ENCODE results near the gene CACNA1B. TPM values are rescaled to one million over a fixed set of nuclear protein-coding genes. Genes with fewer than 3 reads are reported as not detected.

CACNA1B gene
- total and polyA plus RNA-seq, 2 of the 13 experiments (the other 11 are each of a cell fraction or from before 2014, with no cell fraction given): under 0.01 to 0.04 TPM

DNA sequence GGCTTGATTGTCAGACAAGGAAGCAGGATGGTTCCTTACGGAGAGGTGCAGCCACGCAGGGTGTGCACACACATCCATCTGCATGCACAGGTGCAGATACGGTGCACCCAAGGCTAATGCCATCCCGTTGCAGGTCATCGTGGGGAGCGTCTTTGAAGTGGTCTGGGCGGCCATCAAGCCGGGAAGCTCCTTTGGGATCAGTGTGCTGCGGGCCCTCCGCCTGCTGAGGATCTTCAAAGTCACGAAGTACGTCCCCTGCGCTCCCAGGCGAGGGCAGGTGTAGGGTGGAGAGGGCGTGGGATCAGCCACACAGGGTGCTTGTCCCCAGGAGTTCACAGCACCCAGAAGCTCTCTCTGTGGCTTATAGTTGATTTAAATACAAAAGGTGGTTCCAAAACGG is 106.4 kb downstream of the CACNA1B start:
- in situ Hi-C loops (cut with HindIII; ENCODE audit: extremely low pct_ligation_motif_present, low pct_unique_long_range_greater_than_20kb) (no loop called here), intact Hi-C loops (cut with micrococcal nuclease; ENCODE audit: unreplicated experiment) (no loop called here)
- FAIRE-seq (no peak), ATAC-seq (no peak), DNase-seq (ENCODE audit: low spot score) (no peak)
- Histone ChIP-seq H2AFZ (ENCODE audit: low read length) (no peak overlapping the region), H3K9ac (ENCODE audit: insufficient read depth, low read depth, low read length) (no peak overlapping the region), H3K4me2 (ENCODE audit: low read depth, low read length) (no peak overlapping the region), H4K20me1 (ENCODE audit: insufficient read depth, low read length) (no peaks in the 10 kb centered on the region), H3K4me1 (ENCODE audit: insufficient read depth, low read length) (no peaks in the 10 kb centered on the region), H3K36me3 (replicated peaks in 1 of 2; ENCODE audit: control insufficient read depth in 1 of 2, insufficient read depth in 2 of 2, low read length in 2 of 2) (no peaks in the 10 kb centered on the region), H3K9me3 (ENCODE audit: low read length) (no peaks in the 10 kb centered on the region), H3K4me3 (replicated peaks in 1 of 3; ENCODE audit: insufficient read depth in 1 of 3, low read depth in 2 of 3, low read length in 3 of 3) (no peak overlapping the region), H3K27me3 (ENCODE audit: control insufficient read depth in 1 of 2, insufficient read depth in 2 of 2, low read length in 2 of 2) (peaks cover 0 to 9% of the 10 kb centered on the region in 2 experiments; a peak in 1 of 5 replicates), H3K79me2 (ENCODE audit: insufficient read depth, low read length) (no peaks in the 10 kb centered on the region), H3K27ac (ENCODE audit: extremely low read length, insufficient read depth, low read length) (no peak overlapping the region)
- CTCF ChIA-PET (ENCODE audit: low intra/inter-chr PET ratio, low total read pairs): no interaction called here
- BruUV-seq (replicated peaks): no TSS peak
- TF ChIP-seq ELF3 (CRISPR knock-in tag; IDR thresholded peaks at IDR 0.05): no peak
- no peak for TF ChIP-seq SMAD3 (CRISPR knock-in tag; IDR thresholded peaks at IDR 0.05)
- TF ChIP-seq DNMT1 (CRISPR knock-in tag; IDR thresholded peaks at IDR 0.05): no peak
- no peak for TF ChIP-seq SMYD3 (CRISPR knock-in tag; IDR thresholded peaks at IDR 0.05)
- TF ChIP-seq ZNF225 (CRISPR knock-in tag; IDR thresholded peaks at IDR 0.05): no peak
- TF ChIP-seq ZNF10 (CRISPR knock-in tag; IDR thresholded peaks at IDR 0.05; ENCODE audit: borderline replicate concordance, low read depth): no peak
- no peak for TF ChIP-seq GABPA (IDR thresholded peaks at IDR 0.05; ENCODE audit: low read depth, low read length)
- no peak for TF ChIP-seq GABPA (CRISPR knock-in tag; IDR thresholded peaks at IDR 0.05; ENCODE audit: low read depth)
- TF ChIP-seq, protein P1, sequence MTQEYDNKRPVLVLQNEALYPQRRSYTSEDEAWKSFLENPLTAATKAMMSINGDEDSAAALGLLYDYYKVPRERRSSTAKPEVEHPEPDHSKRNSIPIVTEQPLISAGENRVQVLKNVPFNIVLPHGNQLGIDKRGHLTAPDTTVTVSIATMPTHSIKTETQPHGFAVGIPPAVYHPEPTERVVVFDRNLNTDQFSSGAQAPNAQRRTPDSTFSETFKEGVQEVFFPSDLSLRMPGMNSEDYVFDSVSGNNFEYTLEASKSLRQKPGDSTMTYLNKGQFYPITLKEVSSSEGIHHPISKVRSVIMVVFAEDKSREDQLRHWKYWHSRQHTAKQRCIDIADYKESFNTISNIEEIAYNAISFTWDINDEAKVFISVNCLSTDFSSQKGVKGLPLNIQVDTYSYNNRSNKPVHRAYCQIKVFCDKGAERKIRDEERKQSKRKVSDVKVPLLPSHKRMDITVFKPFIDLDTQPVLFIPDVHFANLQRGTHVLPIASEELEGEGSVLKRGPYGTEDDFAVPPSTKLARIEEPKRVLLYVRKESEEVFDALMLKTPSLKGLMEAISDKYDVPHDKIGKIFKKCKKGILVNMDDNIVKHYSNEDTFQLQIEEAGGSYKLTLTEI (CRISPR knock-in tag; conservative IDR thresholded peaks at IDR 0.05): no peak
- POLR2A ChIA-PET: no interaction called here
- 9% methylated on average over 6 of the region's 16 CpGs for WGBS (ENCODE audit: low lambda C conversion rate)

All from HepG2 (cell line).